IMR-90 (cell line): ENCODE data around the gene CDK10. TPM values are rescaled to one million over a fixed set of nuclear protein-coding genes. Genes with fewer than 3 reads are reported as not detected.

Experiments
- ATAC-seq: fragments of 200-7000 bp; cut with Tn5 transposase; 2 replicates; pipeline ENCODE4 v1.9.1; 2020; ENCODE audit warnings: low read depth, mild to moderate bottlenecking, moderate library complexity
- BruUV-seq: library from RNA; stranded (reverse); fragments of 400-500 nt; replicated peaks from 2 replicates; lab custom pipeline; 2021; lab: Mats Ljungman, UMichigan
- CTCF ChIA-PET: fragments of 300-600 bp; formaldehyde crosslinking; extraction: SDS; loops from one replicate; lab custom pipeline; 2021; ENCODE audit warnings: antibody characterized with exemption; lab: Yijun Ruan, JAX
- POLR2A ChIA-PET: fragments of 300-600 bp; sonication (Branson Sonifier 250); formaldehyde crosslinking; loops from one replicate; lab custom pipeline; 2022; ENCODE audit warnings: antibody characterized with exemption; ENCODE audit not compliant: unreplicated experiment; lab: Charles Lee
- DNase-seq: peaks from one replicate; pipeline ENCODE4 v3.0.0; 2013
- H2AFZ ChIP-seq: replicated peaks from 2 replicates; pipeline ENCODE3; 2013; ENCODE audit warnings: low read length, mild to moderate bottlenecking; ENCODE audit not compliant: poor library complexity
- H2AK5ac ChIP-seq: 2 replicates; pipeline ENCODE4 v1.6.1; 2013; ENCODE audit warnings: low read depth, low read length, inconsistent platforms
- H2AK9ac ChIP-seq: replicated peaks from 2 replicates; pipeline ENCODE3; 2013; ENCODE audit warnings: mild to moderate bottlenecking, low read depth, low read length, moderate library complexity; ENCODE audit not compliant: poor library complexity
- H2BK120ac ChIP-seq: 2 replicates; pipeline ENCODE4 v1.6.1; 2013; ENCODE audit warnings: low read depth, low read length, inconsistent platforms
- H2BK15ac ChIP-seq: 3 replicates; pipeline ENCODE4 v1.6.1; 2013; ENCODE audit warnings: low read depth, low read length, inconsistent platforms
- H2BK20ac ChIP-seq: 2 replicates; pipeline ENCODE4 v1.6.1; 2013; ENCODE audit warnings: low read depth, mild to moderate bottlenecking, inconsistent platforms, low read length, moderate library complexity
- H2BK5ac ChIP-seq: 2 replicates; pipeline ENCODE4 v1.6.1; 2013; ENCODE audit warnings: mild to moderate bottlenecking, low read depth, low read length, inconsistent platforms; ENCODE audit not compliant: poor library complexity, severe bottlenecking
- H3K14ac ChIP-seq: replicated peaks from 2 replicates; pipeline ENCODE4 v1.6.1; 2013; ENCODE audit warnings: low read depth, low read length, inconsistent platforms
- H3K18ac ChIP-seq: 2 replicates; pipeline ENCODE4 v1.6.1; 2013; ENCODE audit warnings: low read depth, low read length, control low read depth
- H3K23ac ChIP-seq: 2 replicates; pipeline ENCODE4 v1.6.1; 2013; ENCODE audit warnings: low read depth, low read length, inconsistent platforms
- H3K27ac ChIP-seq: 2 replicates; pipeline ENCODE4 v1.5.1; 2013; ENCODE audit warnings: mild to moderate bottlenecking, control low read depth, low read length; ENCODE audit not compliant: insufficient read depth
- H3K27me3 ChIP-seq: 2 replicates; pipeline ENCODE4 v1.6.1; 2013; ENCODE audit warnings: low read length; ENCODE audit not compliant: control insufficient read depth, insufficient read depth
- H3K36me3 ChIP-seq: 2 replicates; pipeline ENCODE4 v1.6.1; 2013; ENCODE audit warnings: low read length, mixed read lengths; ENCODE audit not compliant: control insufficient read depth, insufficient read depth
- H3K4ac ChIP-seq: 2 replicates; pipeline ENCODE4 v1.6.1; 2013; ENCODE audit warnings: low read depth, low read length, inconsistent platforms
- H3K4me1 ChIP-seq: 2 replicates; pipeline ENCODE4 v1.6.1; 2013; ENCODE audit warnings: low read length, mixed read lengths; ENCODE audit not compliant: control insufficient read depth, insufficient read depth
- H3K4me2 ChIP-seq: 2 replicates; pipeline ENCODE4 v1.6.1; 2013; ENCODE audit warnings: low read depth, mild to moderate bottlenecking, control low read depth, low read length, moderate library complexity
- H3K4me3 ChIP-seq: 2 replicates; pipeline ENCODE4 v1.5.1; 2013; ENCODE audit warnings: low read depth, mild to moderate bottlenecking, control low read depth, low read length, moderate library complexity; ENCODE audit not compliant: insufficient read depth
- H3K56ac ChIP-seq: 2 replicates; pipeline ENCODE4 v1.6.1; 2013; ENCODE audit warnings: low read length, inconsistent platforms; ENCODE audit not compliant: insufficient read depth; ENCODE audit errors: extremely low read depth
- H3K79me1 ChIP-seq, 2 experiments: 2 replicates each; pipeline ENCODE4 v1.6.1; 2013; ENCODE audit warnings: low read length in 2 of 2, inconsistent platforms in 1 of 2, low read depth in 1 of 2
- H3K9ac ChIP-seq: 2 replicates; pipeline ENCODE4 v1.6.1; 2013; ENCODE audit warnings: low read depth, low read length, control low read depth
- H3K9me1 ChIP-seq: 2 replicates; pipeline ENCODE4 v1.6.1; 2013; ENCODE audit warnings: low read length, inconsistent platforms; ENCODE audit not compliant: insufficient read depth
- H3K9me3 ChIP-seq: 2 replicates; pipeline ENCODE4 v1.6.1; 2013; ENCODE audit warnings: low read length; ENCODE audit not compliant: control insufficient read depth, insufficient read depth
- H4K20me1 ChIP-seq: 2 replicates; pipeline ENCODE4 v1.6.1; 2013; ENCODE audit warnings: low read length, inconsistent platforms; ENCODE audit not compliant: insufficient read depth
- H4K5ac ChIP-seq: 2 replicates; pipeline ENCODE4 v1.6.1; 2013; ENCODE audit warnings: mild to moderate bottlenecking, low read depth, low read length, control low read depth
- H4K8ac ChIP-seq, 2 experiments: 2 replicates each; pipeline ENCODE4 v1.6.1; 2013; ENCODE audit warnings: low read depth in 2 of 2, low read length in 2 of 2, control low read depth in 1 of 2, inconsistent platforms in 1 of 2
- H4K91ac ChIP-seq: 2 replicates; pipeline ENCODE4 v1.6.1; 2013; ENCODE audit warnings: low read depth, low read length, inconsistent platforms; ENCODE audit not compliant: insufficient read depth
- CEBPB ChIP-seq: IDR thresholded peaks from 2 replicates; pipeline ENCODE4 v1.6.1; 2012; ENCODE audit warnings: low read depth, low read length, improper control_type of control experiment
- CTCF ChIP-seq: conservative IDR thresholded peaks from 2 replicates; pipeline ENCODE4 v1.5.1; 2012; ENCODE audit warnings: mild to moderate bottlenecking, low read depth, low read length, improper control_type of control experiment
- MXI1 ChIP-seq: IDR thresholded peaks from 2 replicates; pipeline ENCODE4 v1.6.1; 2012; ENCODE audit warnings: low read depth, mild to moderate bottlenecking, low read length, moderate library complexity, borderline replicate concordance
- WGBS, 2 experiments: methylation state at CpG; one replicate each; pipeline versions ENCODE4 v1.1.5 to v1.1.7; 2013; ENCODE audit warnings: missing lambda C conversion rate in 2 of 2; ENCODE audit not compliant: insufficient read length in 1 of 2; ENCODE audit errors: extremely low coverage in 2 of 2; 5-methylcytosine and 5-hydroxymethylcytosine counted together
- dilution Hi-C: fragments of 300-500 bp; cut with HindIII; formaldehyde crosslinking; loops from one replicate; pipeline ENCODE4 v1.14.3; 2018; ENCODE audit warnings: low sequenced_read_pairs; ENCODE audit not compliant: unreplicated experiment
- in situ Hi-C: fragments of 300-500 bp; cut with MboI; formaldehyde crosslinking; loops from 3 replicates; pipeline ENCODE4 v1.14.3; 2019; ENCODE audit warnings: low sequenced_read_pairs, inconsistent platforms, mixed read lengths
- intact Hi-C: fragments of 100-400 bp; cut with micrococcal nuclease; formaldehyde crosslinking; loops from 2 replicates; pipeline ENCODE4 v1.10.0; 2022
- polyA plus RNA-seq, 3 experiments: library from polyadenylated mRNA; depleted of rRNA; stranded (reverse); fragments of >200 nt; gene quantifications; 2 replicates each; pipeline ENCODE4 v1.2.3, GENCODE V29; 2012; ENCODE audit warnings: low replicate concordance in 1 of 3
- total RNA-seq: library from RNA; depleted of rRNA; stranded (reverse); fragments of >200 nt; gene quantifications from 2 replicates; pipeline ENCODE4 v1.2.3, GENCODE V29; 2012

CDK10 gene
- total and polyA plus RNA-seq, 2 of the 4 experiments (the other 2 are of a cell fraction) = 19.5 to 61.8 TPM

GRCh38 chr16:89700649-89701424 is 14.3 kb downstream of the CDK10 start:
- H2BK120ac ChIP-seq = no peak overlapping the region
- no peak overlapping the region for H3K23ac ChIP-seq
- H3K79me1 ChIP-seq = peaks cover 5 to 20% of the 10 kb centered on the region in 2 experiments; a peak in 2 of 4 replicates
- peaks cover 28% of the 10 kb centered on the region for H4K20me1 ChIP-seq
- H2BK5ac ChIP-seq = peak overlapping the region; percentile 35
- in situ Hi-C loops = no loop called here
- H3K4me1 ChIP-seq = peaks cover 11% of the 10 kb centered on the region
- peak overlapping the region; percentile 64; the same call in 1 of the 2 replicates for H3K27ac ChIP-seq
- peak; percentile 24 for DNase-seq
- H2AK9ac ChIP-seq = peak overlapping the region; percentile 95
- H2AFZ ChIP-seq = peak overlapping the region; percentile 97
- peak overlapping the region; percentile 86 for H2AK5ac ChIP-seq
- peak overlapping the region; percentile 10; the same call in 1 of the 2 replicates for H3K14ac ChIP-seq
- peak overlapping the region; percentile 86 for H3K4me2 ChIP-seq
- no peak overlapping the region for H2BK20ac ChIP-seq
- dilution Hi-C loops = no loop called here
- H3K9me1 ChIP-seq = no peaks in the 10 kb centered on the region
- TF ChIP-seq CTCF (peak; percentile 40), MXI1 (0 out of 2 replicates have a peak, but pooled peaks have one; percentile 42), CEBPB (no peak)
- peak overlapping the region; percentile 100 for H3K4me3 ChIP-seq
- H2BK15ac ChIP-seq = no peak overlapping the region
- POLR2A ChIA-PET = no interaction called here
- H3K18ac ChIP-seq = no peak overlapping the region
- BruUV-seq = no TSS peak
- peak overlapping the region; percentile 1; the same call in 1 of the 2 replicates for H3K4ac ChIP-seq
- no peaks in the 10 kb centered on the region for H3K9me3 ChIP-seq
- peak overlapping the region; percentile 89 for H3K9ac ChIP-seq
- no peak overlapping the region for H4K5ac ChIP-seq
- 2% methylated on average over 49 of the region's 78 CpGs; no CpG with 5 or more reads in 1 of the 2 experiments for WGBS, 2 experiments
- no peak overlapping the region for H3K56ac ChIP-seq
- H4K8ac ChIP-seq = peak overlapping the region in 1 of 2 experiments; percentile 37; a peak in 1 of 4 replicates
- no peak overlapping the region for H4K91ac ChIP-seq
- H3K27me3 ChIP-seq = no peaks in the 10 kb centered on the region
- H3K36me3 ChIP-seq = peaks cover 10% of the 10 kb centered on the region; the same call in 1 of the 2 replicates
- intact Hi-C loops = loop anchor here (2.0 kb wide), 2 partner anchors 92 to 160 kb away; no protein-coding TSS in a partner anchor
- peak; percentile 6 for ATAC-seq
- CTCF ChIA-PET = interaction anchor here (0.7 to 3.2 kb wide), 9 partner anchors 10 to 160 kb away, joined by 3 to 19 read pairs (median 3); no protein-coding TSS in a partner anchor
